Uterus (tissue), 2 donors: ENCODE results near the gene MICU2.
"Not testable (repeated sequence)": the region's sequence is repeated elsewhere in the genome, so short reads cannot be mapped to it uniquely, and the experiment has no call there.

Experiments
- CTCF ChIP-seq, 4 experiments: fragments of 200-600 bp in 2 of 4; fragments of 450-650 bp in 2 of 4; sonication (generic) in 2 of 4; IDR thresholded peaks; one replicate each; pipeline ENCODE4 v1.5.1; 2016 to 2019; ENCODE audit warnings: antibody characterized with exemption in 4 of 4, mild to moderate bottlenecking in 2 of 4, moderate library complexity in 1 of 4
- POLR2A ChIP-seq, 2 donors: fragments of 450-650 bp; IDR thresholded peaks; one replicate each; pipeline ENCODE4 v1.6.1; 2016; ENCODE audit warnings: antibody characterized with exemption in 2 of 2, mild to moderate bottlenecking in 1 of 2, moderate library complexity in 1 of 2

GRCh38 chr13:21590665-21591456, 13.1 kb downstream of the MICU2 start:
- TF ChIP-seq CTCF, POLR2A (IDR thresholded peaks at IDR 0.05): not testable (repeated sequence)
